ENCODE results near the gene PRKCG.
"Not testable (repeated sequence)": the region's sequence is repeated elsewhere in the genome, so short reads cannot be mapped to it uniquely, and the experiment has no call there.

The PRKCG gene

DNA sequence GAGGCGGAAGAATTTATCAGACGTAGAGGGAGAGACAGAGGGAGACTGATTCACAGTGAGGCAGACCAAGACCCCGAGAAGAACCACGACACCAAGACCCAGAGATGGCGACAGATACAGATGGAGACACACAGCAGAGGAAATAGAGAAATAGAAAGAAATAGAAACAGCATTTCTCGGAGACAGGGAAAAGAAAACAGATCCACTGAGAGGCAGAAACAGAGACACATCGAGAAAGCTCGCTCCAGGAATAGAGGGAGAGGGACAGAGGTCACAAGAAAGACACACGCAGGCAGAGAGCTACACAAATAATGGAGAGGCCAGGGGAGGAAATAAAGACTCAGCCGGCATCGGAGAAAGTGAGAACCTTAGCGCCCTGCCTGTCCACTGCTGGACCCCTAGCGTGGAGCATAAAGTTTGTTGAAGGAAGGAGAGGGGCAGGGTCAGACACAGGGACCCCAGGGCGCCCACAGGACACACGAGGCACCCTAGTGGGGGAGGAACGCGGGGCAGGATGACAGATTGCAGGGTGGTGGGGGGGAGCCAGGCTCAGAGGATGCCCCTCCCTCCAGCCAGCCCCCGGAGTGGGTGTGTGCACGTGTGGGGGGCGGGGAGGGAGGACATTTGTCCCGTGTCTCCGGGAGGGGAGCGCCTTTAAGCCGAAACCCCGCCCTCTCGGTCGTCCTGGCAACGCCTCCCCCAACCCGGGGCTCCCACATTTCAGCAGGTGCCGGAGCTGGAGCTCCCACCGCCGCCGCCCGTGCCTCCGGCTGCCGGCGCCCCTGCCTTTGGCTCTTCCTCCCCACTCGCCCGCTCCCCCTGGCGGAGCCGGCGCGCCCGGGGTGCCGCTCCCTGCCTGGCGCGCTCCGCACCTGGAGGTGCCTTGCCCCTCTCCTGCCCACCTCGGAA, at the start of gene PRKCG:
TSS of gene PRKCG (plus strand) at position 716 of the 909 bp plus-strand sequence. CDS start 298 bp downstream, outside the sequence.
- peak; percentile 72 to 74 for DNase-seq

GRCh38 chr19:53832861-53833260, 49.1 kb upstream of the PRKCG start:
- not testable (repeated sequence) for DNase-seq

DNA sequence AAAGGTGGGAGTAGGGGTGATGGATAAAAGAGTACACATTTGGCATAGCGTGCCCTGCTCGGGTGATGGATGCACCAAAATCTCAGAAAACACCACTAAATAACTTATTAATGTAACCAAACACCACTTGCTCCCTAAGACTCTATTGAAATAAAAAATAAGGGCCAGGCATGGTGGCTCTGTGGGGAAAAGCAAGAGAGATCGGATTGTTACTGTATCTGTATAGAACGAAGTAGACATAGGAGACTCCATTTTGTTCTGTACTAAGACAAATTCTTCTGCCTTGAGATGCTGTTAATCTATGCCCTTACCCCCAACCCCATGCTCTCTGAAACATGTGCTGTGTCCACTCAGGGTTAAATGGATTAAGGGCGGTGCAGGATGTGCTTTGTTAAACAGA, 43.6 kb upstream of the PRKCG start:
- DNase-seq, result not testable (repeated sequence)

GRCh38 chr19:53840241-53840640, 41.8 kb upstream of the PRKCG start:
- DNase-seq, result not testable (repeated sequence)

- DNase-seq, result peak in 1 of 2 donors; percentile 45
Measured at GRCh38 chr19:53840914-53841313, 41.1 kb upstream of the PRKCG start.

DNA sequence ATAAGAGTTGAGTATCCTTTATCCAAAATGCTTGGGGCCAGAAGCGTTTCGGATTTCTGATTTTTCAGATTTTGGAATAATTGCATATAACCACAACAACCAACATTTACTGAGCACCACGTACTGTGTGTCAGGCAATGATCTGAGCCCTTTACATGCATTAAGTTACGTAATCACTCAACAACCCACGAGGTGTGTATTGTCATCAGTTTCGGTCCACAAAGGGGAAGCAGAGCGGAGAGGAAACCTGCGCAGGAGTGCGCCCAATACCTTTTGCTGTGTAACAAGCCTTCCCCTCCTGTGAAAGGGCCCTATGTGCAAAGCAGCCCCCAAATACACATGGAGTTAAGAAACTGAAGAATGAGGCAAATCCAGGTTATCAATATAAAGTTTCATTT, 37.1 kb upstream of the PRKCG start:
- peak; percentile 18 to 56 for DNase-seq

GRCh38 chr19:53847555-53847954, 34.4 kb upstream of the PRKCG start:
- no peak for DNase-seq

GRCh38 chr19:53849237-53849676, 32.7 kb upstream of the PRKCG start:
- peak in 1 of 2 donors; percentile 36 for DNase-seq

GRCh38 chr19:53853707-53854106, 28.3 kb upstream of the PRKCG start:
- no peak for DNase-seq

- DNase-seq, result no peak
Measured at GRCh38 chr19:53864308-53864836, 17.6 kb upstream of the PRKCG start.

DNA sequence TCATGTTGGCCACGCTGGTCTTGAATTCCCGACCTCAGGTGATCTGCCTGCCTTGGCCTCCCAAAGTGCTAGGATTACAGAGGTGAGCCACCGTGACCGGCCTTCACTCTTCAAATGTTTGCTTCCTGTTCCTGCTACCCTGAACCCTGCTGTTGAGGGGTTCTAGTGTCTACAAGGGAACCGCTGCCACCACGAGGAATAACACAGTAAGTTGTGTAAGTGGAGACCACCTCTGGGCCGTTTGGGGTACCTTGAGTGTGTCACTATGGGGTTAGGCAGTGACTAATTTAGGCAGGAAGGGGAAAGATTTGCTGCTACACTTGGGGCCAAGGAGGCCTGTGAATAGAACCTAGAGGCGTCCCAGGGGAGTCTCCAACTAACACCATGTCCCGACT, 16.5 kb upstream of the PRKCG start:
- DNase-seq, result peak in 1 of 2 donors; percentile 22

GRCh38 chr19:53865918-53866864, 15.8 kb upstream of the PRKCG start:
- peak; percentile 83 to 86 for DNase-seq

GRCh38 chr19:53866865-53867224, 15.2 kb upstream of the PRKCG start:
- no peak for DNase-seq

GRCh38 chr19:53867225-53868090, 14.5 kb upstream of the PRKCG start, which contains the start of gene MYADM:
MYADM (plus strand) TSS chr19:53867883; CDS start chr19:53873530, 5,647 bp downstream.
- peak; percentile 100 for DNase-seq

GRCh38 chr19:53868091-53868891, 13.7 kb upstream of the PRKCG start:
- peak; percentile 66 to 67 for DNase-seq

DNA sequence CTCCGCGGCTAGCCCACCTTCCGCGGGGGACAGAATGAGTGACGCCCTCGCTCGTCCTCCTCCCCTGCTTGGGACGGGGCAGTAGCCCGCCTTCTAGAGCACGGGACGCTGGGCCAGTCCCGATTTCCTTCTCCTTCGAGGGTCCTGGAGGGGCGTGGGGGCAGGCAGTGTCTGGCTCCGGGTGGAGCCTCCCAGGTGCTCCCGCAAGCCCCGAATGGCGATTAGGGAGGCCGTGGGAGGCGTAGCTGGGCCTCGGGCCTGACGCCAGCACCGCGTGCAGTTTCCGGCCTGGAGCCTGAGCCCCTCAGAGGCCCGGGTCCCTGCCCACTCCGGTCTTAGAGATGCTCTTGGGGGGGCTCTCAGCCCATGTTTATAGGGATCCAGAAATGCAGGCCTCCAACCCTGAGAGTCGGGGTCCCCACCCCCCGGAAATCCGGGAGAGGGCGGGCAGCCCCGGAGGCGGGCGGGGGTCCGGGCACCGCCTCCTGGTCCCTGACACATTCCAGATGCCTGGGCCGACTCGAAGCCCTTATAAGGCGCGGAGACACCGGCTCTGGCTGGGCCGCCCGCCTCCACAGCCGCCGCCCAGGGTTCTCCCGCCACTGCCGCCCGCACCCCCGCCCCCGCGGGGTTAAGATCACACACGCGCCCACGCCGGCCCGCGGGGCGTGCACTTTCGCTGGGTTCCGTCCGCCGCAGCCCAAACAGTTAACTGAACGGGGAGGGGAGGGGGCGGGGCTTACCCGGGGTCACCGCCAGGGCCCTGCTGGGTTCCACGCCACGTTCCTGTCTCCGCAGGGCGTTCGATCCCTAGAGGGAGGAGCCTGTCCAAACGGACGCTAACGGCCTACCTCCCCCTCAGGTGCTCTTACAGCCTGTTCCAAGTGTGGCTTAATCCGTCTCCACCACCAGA, 12.8 kb upstream of the PRKCG start:
- peak; percentile 94 for DNase-seq

DNA sequence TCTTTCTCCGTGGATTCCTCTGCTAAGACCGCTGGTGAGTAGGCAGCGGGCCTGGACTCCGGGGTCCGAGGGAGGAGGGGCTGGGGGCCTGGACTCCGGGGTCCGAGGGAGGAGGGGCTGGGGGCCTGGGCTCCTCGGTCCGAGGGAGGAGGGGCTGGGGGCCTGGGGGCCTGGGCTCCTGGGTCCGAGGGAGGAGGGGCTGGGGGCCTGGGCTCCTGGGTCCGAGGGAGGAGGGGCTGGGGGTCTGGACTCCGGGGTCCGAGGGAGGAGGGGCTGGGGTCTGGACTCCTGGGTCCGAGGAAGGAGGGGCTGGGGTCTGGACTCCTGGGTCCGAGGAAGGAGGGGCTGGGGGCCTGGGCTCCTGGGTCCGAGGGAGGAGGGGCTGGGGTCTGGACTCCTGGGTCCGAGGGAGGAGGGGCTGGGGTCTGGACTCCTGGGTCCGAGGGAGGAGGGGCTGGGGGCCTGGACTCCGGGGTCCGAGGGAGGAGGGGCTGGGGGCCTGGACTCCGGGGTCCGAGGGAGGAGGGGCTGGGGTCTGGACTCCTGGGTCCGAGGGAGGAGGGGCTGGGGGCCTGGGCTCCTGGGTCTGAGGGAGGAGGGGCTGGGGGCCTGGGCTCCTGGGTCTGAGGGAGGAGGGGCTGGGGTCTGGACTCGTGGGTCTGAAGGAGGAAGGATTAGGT, 12.1 kb upstream of the PRKCG start:
- peak in 1 of 2 donors; percentile 19 for DNase-seq

DNA sequence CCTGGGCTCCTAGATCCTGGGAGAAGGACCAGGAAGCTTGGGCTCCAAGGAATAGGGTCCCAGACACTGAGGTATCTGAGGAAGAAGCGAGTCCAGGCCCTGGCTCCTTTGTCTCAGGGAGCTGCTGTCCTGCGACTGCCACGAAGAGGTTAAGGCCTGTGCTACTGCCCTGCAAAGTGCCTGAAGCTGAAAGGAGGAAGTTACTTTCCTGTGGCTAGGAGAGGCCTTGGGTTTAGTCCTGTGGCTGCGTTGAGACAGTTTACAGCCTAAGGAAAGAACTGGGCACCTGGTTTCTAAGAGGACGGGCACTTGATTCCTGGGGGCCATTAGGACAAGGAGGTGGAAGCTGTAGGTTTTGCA, 11.5 kb upstream of the PRKCG start:
- DNase-seq, result peak; percentile 51 to 67

DNA sequence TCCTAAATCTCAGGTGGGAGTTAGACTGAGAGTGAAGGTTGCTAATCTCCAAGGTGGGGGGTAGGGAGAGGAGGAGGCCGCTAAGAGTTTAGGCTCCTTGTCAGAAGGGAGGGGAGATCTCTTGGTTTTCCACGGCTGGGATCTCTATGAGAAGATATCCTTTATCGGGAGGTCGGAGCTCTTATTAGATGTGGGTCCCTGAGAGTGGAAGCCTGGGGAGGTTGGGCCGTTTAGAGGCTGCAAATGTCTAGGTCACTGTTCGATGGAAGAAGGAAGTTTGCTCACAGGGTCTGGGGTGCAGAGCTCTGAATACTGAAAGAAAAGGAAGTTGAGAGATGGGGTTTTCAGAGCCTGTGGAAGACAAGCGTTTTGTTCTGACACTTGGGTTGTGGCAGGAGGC, 10.5 kb upstream of the PRKCG start:
- peak; percentile 56 to 67 for DNase-seq
